ENCODE data around the gene PTK6. TPM values are rescaled to one million over a fixed set of nuclear protein-coding genes. Genes with fewer than 3 reads are reported as not detected.
A peak's percentile ranks its signal among the peaks of the same experiment; 100 is the strongest.

PTK6 gene
- total and polyA plus RNA-seq, 2 donors = 2.8 to 3.4 TPM

DNA sequence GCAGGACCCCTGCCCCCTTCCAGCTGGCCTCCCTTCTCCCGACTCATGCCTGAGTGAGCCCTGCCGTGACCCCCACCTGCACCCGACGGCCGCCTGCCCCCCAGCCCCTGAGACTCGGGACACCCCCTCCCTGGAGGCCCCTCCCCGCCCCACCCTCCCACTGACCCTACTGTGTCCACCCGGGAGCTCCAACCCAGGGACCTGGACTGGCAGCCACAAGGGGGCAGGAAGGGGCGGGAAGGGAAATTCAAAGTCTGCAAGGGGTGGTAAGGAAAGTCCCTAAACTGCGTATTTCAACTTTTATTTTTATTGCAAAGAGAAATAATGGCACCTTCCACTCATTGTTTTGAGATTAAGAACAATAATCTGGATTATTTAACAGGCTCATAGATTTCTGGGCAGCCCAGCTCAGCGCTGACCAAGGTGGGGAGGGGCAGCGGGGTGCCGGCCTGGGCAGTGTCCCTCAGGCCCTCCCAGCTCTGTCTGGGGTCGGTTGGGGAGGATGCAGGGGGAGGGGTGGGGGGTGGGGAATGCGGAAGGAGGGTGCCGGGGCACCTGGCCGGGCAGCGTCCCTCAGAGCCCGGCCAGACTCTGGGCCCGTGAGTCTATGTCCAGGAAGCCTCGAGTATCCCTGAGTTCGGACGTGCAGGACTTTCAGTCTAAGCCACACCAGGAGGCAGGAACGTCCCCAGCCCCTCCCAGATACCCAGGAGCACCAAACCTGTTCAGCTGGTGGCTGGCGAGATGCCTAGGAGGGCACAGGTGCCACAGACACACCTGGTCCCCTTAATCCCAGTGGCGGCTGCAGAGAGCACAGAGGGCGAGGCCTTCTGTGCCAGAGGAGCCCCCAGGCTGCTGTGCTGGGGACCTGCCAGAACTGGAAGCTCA, 1.3 kb upstream of the PTK6 start:
- Histone ChIP-seq H3K36me3 (ENCODE audit: insufficient read depth) (no peaks in the 10 kb centered on the region), H3K4me3 (ENCODE audit: low read depth, low read length) (peak overlapping the region; percentile 2), H3K4me1 (ENCODE audit: insufficient read depth) (no peaks in the 10 kb centered on the region), H3K27ac (ENCODE audit: low read depth) (peak overlapping the region; percentile 66)
- WGBS = 47% methylated on average over 27 of the region's 27 CpGs
- DNase-seq (ENCODE audit: extremely low spot score) = peak; percentile 48

DNA sequence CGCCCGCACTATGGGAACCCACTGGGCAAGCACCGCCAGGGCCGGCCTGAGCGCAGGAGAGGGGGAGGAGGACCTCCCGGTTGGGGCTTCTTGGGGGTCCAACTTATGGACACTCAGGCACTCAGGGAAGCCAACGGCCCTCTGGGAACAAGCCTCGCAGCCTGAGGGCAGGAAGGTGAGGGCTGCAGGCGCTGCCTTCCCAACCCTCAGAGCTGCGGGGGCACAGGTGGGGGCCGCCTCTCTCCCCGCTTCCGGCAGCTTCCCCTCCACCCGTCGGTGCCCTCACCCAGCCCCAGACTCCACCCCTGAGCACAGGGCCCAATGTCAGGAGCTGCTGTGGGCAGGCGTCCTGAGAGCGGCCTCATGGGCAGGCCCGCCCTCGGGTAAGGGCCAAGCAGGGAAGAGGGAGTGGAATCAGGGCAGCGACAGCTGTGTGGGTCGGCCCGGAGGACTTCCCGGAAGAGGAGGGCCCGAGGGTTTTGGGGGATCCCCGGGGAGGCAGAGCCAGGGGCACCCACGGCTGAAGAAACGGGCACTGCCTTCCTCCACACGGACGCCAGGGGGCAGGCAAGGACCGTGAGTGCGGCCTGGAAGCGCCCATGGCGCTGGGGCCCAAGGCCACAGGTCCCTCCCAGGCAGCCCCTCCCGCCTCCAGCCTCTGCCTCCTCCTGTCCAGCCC, 488 bp upstream of the PTK6 start:
- WGBS = 17% methylated on average over 34 of the region's 34 CpGs
- no peaks in the 10 kb centered on the region for H3K4me1 ChIP-seq (ENCODE audit: insufficient read depth)
- peak overlapping the region; percentile 6 for H3K4me3 ChIP-seq (ENCODE audit: low read depth, low read length)
- DNase-seq (ENCODE audit: extremely low spot score) = no peak
- H3K27ac ChIP-seq (ENCODE audit: low read depth) = peak overlapping the region; percentile 86
- no peaks in the 10 kb centered on the region for H3K36me3 ChIP-seq (ENCODE audit: insufficient read depth)

DNA sequence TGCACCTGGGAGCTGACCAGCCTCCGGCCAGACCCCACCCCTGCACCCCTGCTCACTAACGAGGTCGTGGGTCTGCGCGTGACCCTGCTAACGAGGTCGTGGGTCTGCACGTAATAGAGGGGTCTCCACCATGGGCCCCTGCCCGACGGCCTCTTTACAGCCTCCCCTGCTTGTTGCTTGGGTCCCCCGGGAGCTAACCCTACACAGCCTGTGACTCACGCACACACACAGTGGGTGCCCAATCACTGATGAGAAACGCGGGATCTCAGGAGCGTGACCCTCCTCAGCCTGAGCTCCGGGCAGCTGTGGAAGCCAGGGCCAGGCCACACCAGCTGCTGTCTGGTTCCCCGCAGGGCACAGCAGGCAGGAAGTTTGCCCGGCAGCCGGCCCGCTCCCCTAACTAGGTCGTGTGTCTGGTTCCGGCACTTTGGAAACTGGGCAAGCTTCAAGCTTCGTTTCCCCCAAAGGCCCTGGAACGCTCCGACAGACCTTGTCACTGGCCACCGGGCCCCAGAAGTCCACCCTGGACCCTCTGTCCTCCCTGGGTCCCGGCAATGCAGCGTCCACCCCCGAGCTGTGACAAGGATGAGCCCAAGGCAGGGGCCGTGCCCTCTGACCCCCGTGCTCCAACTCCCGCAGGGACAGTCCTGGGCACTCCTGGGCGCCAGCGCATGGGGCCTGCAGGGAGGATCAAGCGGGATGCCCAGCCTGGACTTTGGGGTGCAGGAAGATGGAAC, 767 bp downstream of the PTK6 start:
- Histone ChIP-seq H3K4me3 (ENCODE audit: low read depth, low read length) (no peak overlapping the region), H3K4me1 (ENCODE audit: insufficient read depth) (no peaks in the 10 kb centered on the region), H3K36me3 (ENCODE audit: insufficient read depth) (no peaks in the 10 kb centered on the region), H3K27ac (ENCODE audit: low read depth) (peak overlapping the region; percentile 70)
- DNase-seq (ENCODE audit: extremely low spot score) = no peak
- WGBS = 61% methylated on average over 35 of the region's 35 CpGs

DNA sequence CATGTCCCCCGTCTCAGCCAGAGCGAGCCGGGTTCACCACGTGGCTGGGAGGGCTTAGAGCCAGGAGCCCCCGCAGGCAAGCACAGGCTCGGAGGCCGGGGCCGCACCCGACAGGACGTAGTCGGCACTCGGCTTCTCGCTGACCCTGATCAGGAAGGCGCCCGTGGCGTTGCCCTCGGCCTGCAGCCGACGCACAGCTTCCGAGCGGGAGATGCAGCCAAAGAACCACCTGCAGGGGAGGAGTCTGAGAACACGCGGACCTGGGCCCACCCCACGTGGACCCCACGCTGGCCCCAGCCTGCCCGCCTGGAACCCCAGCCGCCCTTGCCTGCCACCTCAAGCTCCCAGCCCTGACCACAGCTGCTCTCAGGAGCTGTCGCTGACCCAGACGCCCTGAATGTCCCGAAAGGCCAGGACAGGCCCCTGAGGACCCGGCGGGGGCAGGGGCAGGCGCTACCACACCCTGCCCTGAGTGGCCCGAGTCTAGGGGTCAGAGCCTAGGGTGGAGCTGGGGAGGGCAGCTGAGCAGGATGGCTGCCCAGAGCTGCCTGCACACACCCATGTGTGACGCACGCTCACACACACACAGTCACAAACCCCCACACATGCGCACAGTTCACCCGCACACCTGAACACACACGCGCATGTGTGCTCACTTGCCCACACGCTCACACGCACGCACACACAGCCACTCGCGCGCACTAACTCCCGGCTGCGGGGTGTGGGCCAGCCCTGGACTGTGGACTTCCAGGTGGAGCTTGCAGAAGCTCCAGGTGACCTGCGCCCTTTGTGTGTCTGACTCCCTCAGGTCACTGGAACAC, 2.1 kb downstream of the PTK6 start:
- DNase-seq (ENCODE audit: extremely low spot score) = no peak
- no peaks in the 10 kb centered on the region for H3K4me1 ChIP-seq (ENCODE audit: insufficient read depth)
- H3K4me3 ChIP-seq (ENCODE audit: low read depth, low read length) = no peak overlapping the region
- H3K36me3 ChIP-seq (ENCODE audit: insufficient read depth) = no peaks in the 10 kb centered on the region
- peak overlapping the region; percentile 80 for H3K27ac ChIP-seq (ENCODE audit: low read depth)
- 44% methylated on average over 49 of the region's 49 CpGs for WGBS

GRCh38 chr20:63534427-63534830, 2.7 kb downstream of the PTK6 start:
- Histone ChIP-seq H3K27ac (ENCODE audit: low read depth) (peak overlapping the region; percentile 80), H3K4me1 (ENCODE audit: insufficient read depth) (no peaks in the 10 kb centered on the region), H3K36me3 (ENCODE audit: insufficient read depth) (no peaks in the 10 kb centered on the region), H3K4me3 (ENCODE audit: low read depth, low read length) (no peak overlapping the region)
- no peak for DNase-seq (ENCODE audit: extremely low spot score)
- WGBS = 47% methylated on average over 12 of the region's 12 CpGs

DNA sequence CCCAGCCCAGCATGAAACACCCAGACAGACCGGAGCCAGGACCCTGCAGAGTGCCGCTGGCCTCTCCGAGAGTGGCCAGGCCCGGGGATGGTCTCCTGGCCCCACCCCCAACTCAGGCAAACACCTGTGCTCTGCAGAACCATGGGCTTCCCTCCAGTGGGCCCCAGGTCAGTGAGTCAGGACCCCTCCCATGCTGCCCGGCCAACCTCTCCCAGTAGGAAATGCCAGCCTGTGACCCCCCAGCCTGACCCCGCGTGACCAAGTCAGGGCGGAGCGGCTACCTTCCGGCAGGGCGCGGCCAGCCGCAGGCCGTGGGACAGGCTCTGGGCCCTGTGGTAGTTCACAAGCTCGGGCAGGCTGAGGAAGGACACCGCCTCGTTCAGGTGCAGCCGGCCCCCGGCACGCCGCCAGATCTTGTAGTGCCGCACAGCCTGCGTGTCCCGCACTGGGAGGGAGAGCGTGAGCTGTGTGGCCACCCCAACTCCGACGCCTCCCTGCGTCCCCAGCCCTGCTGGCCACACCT, 3.2 kb downstream of the PTK6 start:
- H3K27ac ChIP-seq (ENCODE audit: low read depth) = peak overlapping the region; percentile 80
- 61% methylated on average over 28 of the region's 28 CpGs for WGBS
- no peak for DNase-seq (ENCODE audit: extremely low spot score)

DNA sequence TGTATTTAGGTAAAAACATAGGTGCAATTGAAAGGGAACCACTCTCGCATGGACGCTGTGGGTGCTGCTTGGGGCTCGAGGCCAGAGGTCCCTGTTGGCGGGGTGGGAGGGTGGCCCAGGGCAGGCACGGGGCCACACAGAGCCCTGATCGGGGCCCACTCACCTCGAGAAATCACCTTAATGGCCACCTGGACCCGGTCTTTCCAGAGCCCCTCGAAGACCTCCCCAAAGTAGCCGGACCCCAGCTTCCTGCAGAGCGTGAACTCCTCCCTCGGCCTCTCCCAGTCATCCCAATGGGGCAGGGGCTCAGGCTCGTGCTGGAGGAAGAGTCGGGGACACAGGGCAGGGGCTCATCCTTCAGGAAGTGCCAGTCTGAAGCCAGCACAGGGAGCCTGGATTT, 3.8 kb downstream of the PTK6 start:
- Histone ChIP-seq H3K27ac (ENCODE audit: low read depth) (no peak overlapping the region), H3K36me3 (ENCODE audit: insufficient read depth) (no peaks in the 10 kb centered on the region), H3K4me3 (ENCODE audit: low read depth, low read length) (no peak overlapping the region), H3K4me1 (ENCODE audit: insufficient read depth) (no peaks in the 10 kb centered on the region)
- DNase-seq (ENCODE audit: extremely low spot score) = no peak
- WGBS = 67% methylated on average over 14 of the region's 14 CpGs

More for the DNA sequence above, 3.2 kb downstream of the PTK6 start:
- H3K36me3 ChIP-seq (ENCODE audit: insufficient read depth) = no peaks in the 10 kb centered on the region
- no peak overlapping the region for H3K4me3 ChIP-seq (ENCODE audit: low read depth, low read length)
- H3K4me1 ChIP-seq (ENCODE audit: insufficient read depth) = no peaks in the 10 kb centered on the region

DNA sequence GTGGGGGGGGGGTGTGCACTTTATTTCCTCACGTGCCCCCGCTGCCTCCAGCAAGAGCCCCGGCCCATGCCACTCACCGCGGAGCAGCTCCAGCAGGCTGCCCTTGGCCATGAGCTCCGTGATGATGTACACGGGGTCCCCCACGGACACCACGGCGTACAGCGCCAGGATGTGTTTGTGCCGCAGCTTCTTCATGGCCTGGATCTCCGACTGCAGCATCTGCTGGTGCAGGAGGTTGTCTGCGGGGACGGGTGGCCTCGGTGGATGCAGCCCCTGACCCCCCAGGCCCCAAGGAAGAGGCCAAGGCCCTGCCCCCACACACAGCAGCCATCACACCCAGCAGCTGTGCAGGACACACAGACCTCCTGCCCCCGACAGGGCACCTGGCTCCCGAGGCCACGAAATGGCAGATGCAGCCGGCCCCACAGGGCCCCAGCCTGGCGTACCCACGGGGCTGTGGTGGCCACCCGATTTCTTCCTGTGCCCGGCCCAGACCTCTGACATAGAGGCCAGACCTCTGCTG, 4.7 kb downstream of the PTK6 start:
- H3K36me3 ChIP-seq (ENCODE audit: insufficient read depth) = no peaks in the 10 kb centered on the region
- no peaks in the 10 kb centered on the region for H3K4me1 ChIP-seq (ENCODE audit: insufficient read depth)
- WGBS = 82% methylated on average over 24 of the region's 24 CpGs
- H3K4me3 ChIP-seq (ENCODE audit: low read depth, low read length) = no peak overlapping the region
- H3K27ac ChIP-seq (ENCODE audit: low read depth) = no peak overlapping the region
- no peak for DNase-seq (ENCODE audit: extremely low spot score)

GRCh38 chr20:63531686-63532448, 5.3 kb downstream of the PTK6 start:
- H3K4me3 ChIP-seq (ENCODE audit: low read depth, low read length) = no peak overlapping the region
- no peak overlapping the region for H3K27ac ChIP-seq (ENCODE audit: low read depth)
- no peaks in the 10 kb centered on the region for H3K4me1 ChIP-seq (ENCODE audit: insufficient read depth)
- WGBS = 75% methylated on average over 27 of the region's 27 CpGs
- H3K36me3 ChIP-seq (ENCODE audit: insufficient read depth) = no peaks in the 10 kb centered on the region
- no peak for DNase-seq (ENCODE audit: extremely low spot score)

- Histone ChIP-seq H3K4me3 (ENCODE audit: low read depth, low read length) (no peak overlapping the region), H3K4me1 (ENCODE audit: insufficient read depth) (no peaks in the 10 kb centered on the region), H3K27ac (ENCODE audit: low read depth) (no peak overlapping the region), H3K36me3 (ENCODE audit: insufficient read depth) (no peaks in the 10 kb centered on the region)
- DNase-seq (ENCODE audit: extremely low spot score) = no peak
- WGBS = 71% methylated on average over 14 of the region's 14 CpGs
These were observed 6.4 kb downstream of the PTK6 start for GRCh38 chr20:63530788-63531160.

- 77% methylated on average over 39 of the region's 39 CpGs for WGBS
- H3K4me1 ChIP-seq (ENCODE audit: insufficient read depth) = no peaks in the 10 kb centered on the region
- no peak overlapping the region for H3K4me3 ChIP-seq (ENCODE audit: low read depth, low read length)
- H3K27ac ChIP-seq (ENCODE audit: low read depth) = no peak overlapping the region
- no peaks in the 10 kb centered on the region for H3K36me3 ChIP-seq (ENCODE audit: insufficient read depth)
- DNase-seq (ENCODE audit: extremely low spot score) = no peak
These were observed 7.1 kb downstream of the PTK6 start for GRCh38 chr20:63529861-63530787.

Data from urinary bladder (tissue), 4 donors.